ENCODE results near the gene COL4A1. TPM values are rescaled to one million over a fixed set of nuclear protein-coding genes. Genes with fewer than 3 reads are reported as not detected.

The COL4A1 gene
- polyA plus RNA-seq, 1 donor (not counting 4 experiments of a cell fraction or from before 2014, with no cell fraction given): 22.3 TPM

DNA sequence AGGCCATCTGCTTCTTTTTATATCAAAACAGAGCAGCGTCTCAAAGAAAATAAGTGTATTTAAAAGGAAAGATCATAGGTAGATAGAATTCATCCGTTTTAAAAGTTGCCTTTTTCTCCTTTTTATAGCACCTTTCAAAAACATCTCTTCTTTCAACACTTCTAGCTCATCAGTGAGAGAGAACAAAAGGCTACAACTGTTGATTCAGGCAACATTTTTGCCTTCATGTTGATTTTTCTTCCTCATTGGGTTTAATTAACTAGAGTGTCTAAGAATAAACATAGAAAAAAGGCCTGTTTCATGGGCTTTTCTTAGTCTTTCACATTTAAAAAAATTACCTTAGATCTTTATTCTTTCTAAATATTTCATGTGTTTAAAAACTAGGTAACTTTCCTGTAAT is 13.7 kb upstream of the COL4A1 start:
- FAIRE-seq: no peak
- Histone ChIP-seq H3K36me3 (ENCODE audit: control insufficient read depth in 2 of 2, extremely low read depth in 1 of 2, insufficient read depth in 2 of 2, low read length in 2 of 2) (peaks cover 2 to 8% of the 10 kb centered on the region in 2 experiments), H3K9me1 (ENCODE audit: control insufficient read depth, extremely low read depth, insufficient read depth, low read length) (no peaks in the 10 kb centered on the region), H4K20me1 (ENCODE audit: control insufficient read depth, extremely low read depth, insufficient read depth, low read length) (no peaks in the 10 kb centered on the region), H3K9ac (ENCODE audit: control insufficient read depth, extremely low read depth, insufficient read depth, low read length) (peak overlapping the region; percentile 64), H3K4me2 (ENCODE audit: control insufficient read depth, extremely low read depth, insufficient read depth, low read depth, low read length) (peak overlapping the region; percentile 92), H3K9me3 (ENCODE audit: control insufficient read depth, low read depth, low read length) (no peaks in the 10 kb centered on the region), H3K27me3 (ENCODE audit: control insufficient read depth, extremely low read depth, insufficient read depth, low read length) (no peaks in the 10 kb centered on the region), H3K27ac (ENCODE audit: control insufficient read depth, insufficient read depth, low read length) (peak overlapping the region; percentile 95), H2AFZ (ENCODE audit: control insufficient read depth, low read length) (no peak overlapping the region), H3K79me2 (ENCODE audit: control insufficient read depth, insufficient read depth, low read length) (peaks cover 75% of the 10 kb centered on the region), H3K4me1 (ENCODE audit: control insufficient read depth, extremely low read depth, insufficient read depth, low read length) (peaks cover 26% of the 10 kb centered on the region), H3K4me3 (ENCODE audit: control insufficient read depth in 2 of 3, extremely low read depth in 1 of 3, insufficient read depth in 2 of 3, low read depth in 1 of 3, low read length in 3 of 3) (peak overlapping the region in 1 of 3 experiments; percentile 43)
- dilution Hi-C loops (cut with MboI; ENCODE audit: extremely low pct_ligation_motif_present, low sequenced_read_pairs): no loop called here
- TF ChIP-seq CTCF (optimal IDR thresholded peaks at IDR 0.05 in 1 of 3, IDR thresholded peaks at IDR 0.05 in 1 of 3, conservative IDR thresholded peaks at IDR 0.05 in 1 of 3; ENCODE audit: extremely low read depth in 1 of 3, insufficient read depth in 2 of 3, low read length in 3 of 3) (no peak), EZH2 (IDR thresholded peaks at IDR 0.05; ENCODE audit: low read length) (no peak)
- no peak for DNase-seq (ENCODE audit: low read depth, low spot score)

DNA sequence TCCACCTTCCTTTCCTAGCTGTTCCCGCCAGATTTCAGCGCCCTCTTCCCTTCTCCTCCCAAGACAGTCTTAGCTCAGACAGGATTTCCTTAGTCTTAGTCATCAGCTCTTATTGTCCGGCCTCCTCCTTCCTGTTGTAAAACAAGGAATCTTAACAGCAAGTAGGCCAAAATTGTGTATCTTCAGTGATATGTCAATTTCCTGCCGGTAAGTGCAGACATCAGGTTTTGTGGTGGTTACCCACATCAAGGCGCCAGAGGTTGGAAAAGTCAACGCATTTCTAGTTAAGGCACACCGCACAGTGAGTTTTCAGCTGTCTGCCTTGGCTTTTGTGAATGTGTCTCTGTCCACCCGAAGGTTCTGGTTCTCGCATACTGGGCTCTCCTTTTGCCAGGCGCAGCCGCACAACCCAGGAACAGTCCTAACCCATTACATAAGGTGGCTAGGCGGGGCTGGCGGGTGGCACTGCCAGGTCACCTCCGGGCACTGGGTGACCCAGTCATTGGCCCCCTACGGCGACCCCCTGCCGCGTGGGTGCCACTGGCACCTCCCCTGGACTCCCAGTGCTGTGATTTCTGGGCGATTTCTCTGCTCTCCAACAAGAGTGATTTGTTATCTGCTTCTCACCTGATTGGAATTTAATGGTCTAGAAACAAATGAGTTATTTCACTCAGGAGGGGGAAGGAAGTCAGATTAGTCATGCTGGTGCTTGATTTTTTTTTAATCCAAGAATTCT is 13.0 kb upstream of the COL4A1 start:
- dilution Hi-C loops (cut with MboI; ENCODE audit: extremely low pct_ligation_motif_present, low sequenced_read_pairs): no loop called here

More for the DNA sequence above, 13.0 kb upstream of the COL4A1 start:
- Histone ChIP-seq H3K9me3 (ENCODE audit: control insufficient read depth, low read depth, low read length) (no peaks in the 10 kb centered on the region), H3K4me3 (ENCODE audit: control insufficient read depth in 2 of 3, extremely low read depth in 1 of 3, insufficient read depth in 2 of 3, low read depth in 1 of 3, low read length in 3 of 3) (peak overlapping the region; percentile 19 to 58 (median 56)), H3K4me1 (ENCODE audit: control insufficient read depth, extremely low read depth, insufficient read depth, low read length) (peaks cover 26% of the 10 kb centered on the region), H3K27ac (ENCODE audit: control insufficient read depth, insufficient read depth, low read length) (peak overlapping the region; percentile 95), H3K4me2 (ENCODE audit: control insufficient read depth, extremely low read depth, insufficient read depth, low read depth, low read length) (peak overlapping the region; percentile 92), H3K9me1 (ENCODE audit: control insufficient read depth, extremely low read depth, insufficient read depth, low read length) (no peaks in the 10 kb centered on the region), H4K20me1 (ENCODE audit: control insufficient read depth, extremely low read depth, insufficient read depth, low read length) (no peaks in the 10 kb centered on the region), H3K9ac (ENCODE audit: control insufficient read depth, extremely low read depth, insufficient read depth, low read length) (peak overlapping the region; percentile 64), H2AFZ (ENCODE audit: control insufficient read depth, low read length) (peak overlapping the region; percentile 33), H3K79me2 (ENCODE audit: control insufficient read depth, insufficient read depth, low read length) (peaks cover 74% of the 10 kb centered on the region), H3K27me3 (ENCODE audit: control insufficient read depth, extremely low read depth, insufficient read depth, low read length) (no peaks in the 10 kb centered on the region), H3K36me3 (ENCODE audit: control insufficient read depth in 2 of 2, extremely low read depth in 1 of 2, insufficient read depth in 2 of 2, low read length in 2 of 2) (peaks cover 2 to 8% of the 10 kb centered on the region in 2 experiments)
- FAIRE-seq (peak; percentile 94), DNase-seq (ENCODE audit: low read depth, low spot score) (no peak)
- TF ChIP-seq EZH2 (IDR thresholded peaks at IDR 0.05; ENCODE audit: low read length) (no peak), CTCF (optimal IDR thresholded peaks at IDR 0.05 in 1 of 3, IDR thresholded peaks at IDR 0.05 in 1 of 3, conservative IDR thresholded peaks at IDR 0.05 in 1 of 3; ENCODE audit: extremely low read depth in 1 of 3, insufficient read depth in 2 of 3, low read length in 3 of 3) (no peak)

Measured in keratinocyte (primary cell).